Upper lobe of left lung (tissue), 6 donors: Measurements from ENCODE around the gene CINP. TPM values are rescaled to one million over a fixed set of nuclear protein-coding genes. Genes with fewer than 3 reads are reported as not detected.

Source experiments
- ATAC-seq, 2 donors: fragments of 200-7000 bp; cut with Tn5 transposase; one replicate each; pipeline ENCODE4 v1.9.1; 2022; ENCODE audit warnings: mild to moderate bottlenecking in 2 of 2, moderate library complexity in 2 of 2; ENCODE audit not compliant: low FRiP score in 2 of 2
- DNase-seq, 2 donors: peaks; one replicate each; pipeline ENCODE4 v3.0.0-alpha.2; 2019 to 2020
- H3K27ac ChIP-seq, 4 donors: fragments of 200-600 bp; sonication (generic); one replicate each; pipeline ENCODE4 v1.5.1; 2016 to 2019
- H3K27me3 ChIP-seq, 4 donors: fragments of 200-600 bp; sonication (generic); one replicate each; pipeline ENCODE4 v1.5.1; 2017 to 2019
- H3K36me3 ChIP-seq, 4 donors: fragments of 200-600 bp; sonication (generic); one replicate each; pipeline ENCODE4 v1.5.1; 2016 to 2019
- H3K4me1 ChIP-seq, 4 donors: fragments of 200-600 bp; sonication (generic); one replicate each; pipeline ENCODE4 v1.5.1; 2018 to 2019
- H3K4me3 ChIP-seq, 4 donors: fragments of 200-600 bp; sonication (generic); one replicate each; pipeline ENCODE4 v1.5.1; 2017 to 2019; ENCODE audit warnings: mild to moderate bottlenecking in 2 of 4, moderate library complexity in 1 of 4
- H3K9me3 ChIP-seq, 4 donors: fragments of 200-600 bp; sonication (generic); one replicate each; pipeline ENCODE4 v1.5.1; 2018 to 2019
- EP300 ChIP-seq, 4 donors: sonication (generic); formaldehyde crosslinking; IDR thresholded peaks; one replicate each; pipeline ENCODE4 v1.5.1; 2017; ENCODE audit warnings: antibody characterized with exemption in 4 of 4, control low read depth in 2 of 4
- POLR2A ChIP-seq, 4 donors: fragments of 450-650 bp; IDR thresholded peaks; one replicate each; pipeline ENCODE4 v1.5.1; 2016 to 2017; ENCODE audit warnings: antibody characterized with exemption in 4 of 4, mild to moderate bottlenecking in 2 of 4
- POLR2AphosphoS5 ChIP-seq, 2 donors: sonication (generic); formaldehyde crosslinking; IDR thresholded peaks; one replicate each; pipeline ENCODE4 v1.5.1; 2017; ENCODE audit warnings: antibody characterized with exemption in 2 of 2
- WGBS, 2 donors: methylation state at CpG; one replicate each; pipeline ENCODE4 v1.1.5; 2017 to 2018; 5-methylcytosine and 5-hydroxymethylcytosine counted together
- total RNA-seq, 6 donors: library from RNA; depleted of rRNA in 4 of 6; stranded (reverse); fragments of >200 nt in 4 of 6; gene quantifications; one replicate each; pipeline versions ENCODE4 v1.1.0 to v1.2.1, GENCODE V29; 2016 to 2021
- TF ChIP-seq, protein P1 (sequence below), 6 experiments: fragments of 450-650 bp in 4 of 6; fragments of 200-600 bp in 2 of 6; sonication (generic) in 2 of 6; IDR thresholded peaks; one replicate each; pipeline ENCODE4 v1.5.1; 2016 to 2019; ENCODE audit warnings: antibody characterized with exemption in 6 of 6
- donor health status: DM: no; HTN: no; CAD: no; lungs with moderate emphysema.
- donor health status: DM: no; HTN: yes; CAD: no; lungs with severe emphysema.

The CINP gene
- total RNA-seq, 6 donors from 2014 or later, result 13.6 to 37.7 (median 31.1) TPM

DNA sequence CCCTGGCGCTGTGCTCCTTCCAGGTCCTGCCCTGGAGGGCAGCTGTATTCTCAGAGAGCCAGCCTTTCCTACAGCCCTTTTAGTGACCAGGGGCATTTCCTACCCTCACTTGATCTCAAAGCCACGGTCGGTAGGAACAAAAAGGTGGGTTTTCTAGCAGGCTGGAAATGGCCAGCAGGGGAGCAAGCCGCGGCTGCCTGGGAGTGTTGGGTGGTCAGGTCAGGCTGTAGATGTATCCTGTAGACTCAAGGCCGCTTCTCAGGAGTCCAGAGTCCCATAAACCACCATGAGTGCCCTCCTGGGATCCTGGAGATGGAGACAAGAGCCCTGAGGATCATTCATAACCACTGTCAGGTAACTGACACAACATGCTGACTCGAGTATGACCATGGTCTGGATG is 18.6 kb downstream of the CINP start:
- Histone ChIP-seq H3K27ac (no peak overlapping the region), H3K27me3 (no peaks in the 10 kb centered on the region), H3K4me1 (no peaks in the 10 kb centered on the region), H3K9me3 (no peaks in the 10 kb centered on the region), H3K36me3 (peaks cover 11 to 95% (median 74%) of the 10 kb centered on the region in 4 donors), H3K4me3 (no peak overlapping the region)
- ATAC-seq (no peak), DNase-seq (no peak)
- TF ChIP-seq, protein P1, sequence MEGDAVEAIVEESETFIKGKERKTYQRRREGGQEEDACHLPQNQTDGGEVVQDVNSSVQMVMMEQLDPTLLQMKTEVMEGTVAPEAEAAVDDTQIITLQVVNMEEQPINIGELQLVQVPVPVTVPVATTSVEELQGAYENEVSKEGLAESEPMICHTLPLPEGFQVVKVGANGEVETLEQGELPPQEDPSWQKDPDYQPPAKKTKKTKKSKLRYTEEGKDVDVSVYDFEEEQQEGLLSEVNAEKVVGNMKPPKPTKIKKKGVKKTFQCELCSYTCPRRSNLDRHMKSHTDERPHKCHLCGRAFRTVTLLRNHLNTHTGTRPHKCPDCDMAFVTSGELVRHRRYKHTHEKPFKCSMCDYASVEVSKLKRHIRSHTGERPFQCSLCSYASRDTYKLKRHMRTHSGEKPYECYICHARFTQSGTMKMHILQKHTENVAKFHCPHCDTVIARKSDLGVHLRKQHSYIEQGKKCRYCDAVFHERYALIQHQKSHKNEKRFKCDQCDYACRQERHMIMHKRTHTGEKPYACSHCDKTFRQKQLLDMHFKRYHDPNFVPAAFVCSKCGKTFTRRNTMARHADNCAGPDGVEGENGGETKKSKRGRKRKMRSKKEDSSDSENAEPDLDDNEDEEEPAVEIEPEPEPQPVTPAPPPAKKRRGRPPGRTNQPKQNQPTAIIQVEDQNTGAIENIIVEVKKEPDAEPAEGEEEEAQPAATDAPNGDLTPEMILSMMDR (IDR thresholded peaks at IDR 0.05), result no peak
- no peak for TF ChIP-seq POLR2AphosphoS5 (IDR thresholded peaks at IDR 0.05)
- no peak for TF ChIP-seq POLR2A (IDR thresholded peaks at IDR 0.05)
- no peak for TF ChIP-seq EP300 (IDR thresholded peaks at IDR 0.05)
- 94 to 98% methylated on average over 6 to 7 of the region's 7 CpGs for WGBS, 2 donors

DNA sequence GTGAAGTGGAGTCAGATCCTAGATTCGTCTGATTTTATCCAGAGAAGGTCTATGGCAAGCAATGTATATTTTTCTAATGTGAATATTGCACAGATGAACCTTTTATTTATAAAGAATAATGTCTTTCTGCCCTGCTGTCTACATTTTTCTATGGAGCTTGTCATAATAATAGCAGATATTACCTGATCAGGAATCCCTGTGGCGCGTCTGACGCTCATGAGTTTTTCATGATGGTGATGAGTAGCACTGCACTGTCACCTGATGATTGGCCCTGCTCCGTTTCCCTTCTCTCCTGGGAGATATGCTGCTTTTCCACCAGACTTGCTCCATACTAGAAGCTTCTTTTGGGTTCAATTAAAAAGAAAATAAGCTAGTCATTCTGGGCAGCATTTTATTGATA is 20.5 kb downstream of the CINP start:
- ATAC-seq (no peak), DNase-seq (no peak)
- 92 to 94% methylated on average over 5 of the region's 5 CpGs for whole genome bisulfite sequencing, 2 donors
- Histone ChIP-seq H3K9me3 (no peaks in the 10 kb centered on the region), H3K4me3 (no peak overlapping the region), H3K36me3 (peaks cover 8 to 88% (median 68%) of the 10 kb centered on the region in 4 donors), H3K27ac (no peak overlapping the region), H3K4me1 (no peaks in the 10 kb centered on the region), H3K27me3 (no peaks in the 10 kb centered on the region)
- TF ChIP-seq, protein P1 (IDR thresholded peaks at IDR 0.05), result no peak
- no peak for TF ChIP-seq EP300 (IDR thresholded peaks at IDR 0.05)
- no peak for TF ChIP-seq POLR2A (IDR thresholded peaks at IDR 0.05)
- no peak for TF ChIP-seq POLR2AphosphoS5 (IDR thresholded peaks at IDR 0.05)

DNA sequence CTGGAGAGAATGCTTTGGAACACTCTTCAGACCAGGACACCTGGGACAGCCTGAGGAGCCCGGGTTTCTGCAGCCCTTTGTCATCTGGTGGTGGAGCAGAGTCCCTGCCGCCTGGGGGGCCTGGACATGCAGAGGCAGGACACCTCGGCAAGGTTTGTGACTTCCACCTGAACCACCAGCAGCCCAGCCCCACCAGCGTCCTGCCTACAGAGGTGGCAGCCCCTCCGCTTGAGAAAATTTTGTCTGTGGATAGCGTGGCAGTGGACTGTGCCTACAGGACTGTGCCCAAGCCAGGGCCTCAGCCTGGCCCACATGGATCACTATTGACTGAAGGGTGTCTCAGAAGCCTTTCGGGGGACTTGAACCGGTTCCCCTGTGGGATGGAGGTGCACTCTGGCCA is 21.1 kb downstream of the CINP start:
- no peak overlapping the region for H3K27ac ChIP-seq
- no peak for DNase-seq
- no peaks in the 10 kb centered on the region for H3K9me3 ChIP-seq
- ATAC-seq, result peak in 1 of 2 donors; percentile 34
- TF ChIP-seq POLR2AphosphoS5 (IDR thresholded peaks at IDR 0.05), result no peak
- TF ChIP-seq, protein P1 (IDR thresholded peaks at IDR 0.05), result no peak
- TF ChIP-seq POLR2A (IDR thresholded peaks at IDR 0.05), result no peak
- TF ChIP-seq EP300 (IDR thresholded peaks at IDR 0.05), result no peak
- H3K4me1 ChIP-seq, result no peaks in the 10 kb centered on the region
- peaks cover 8 to 85% (median 67%) of the 10 kb centered on the region in 4 donors for H3K36me3 ChIP-seq
- no peak overlapping the region for H3K4me3 ChIP-seq
- H3K27me3 ChIP-seq, result no peaks in the 10 kb centered on the region
- 90 to 95% methylated on average over 6 to 7 of the region's 8 CpGs for WGBS, 2 donors

DNA sequence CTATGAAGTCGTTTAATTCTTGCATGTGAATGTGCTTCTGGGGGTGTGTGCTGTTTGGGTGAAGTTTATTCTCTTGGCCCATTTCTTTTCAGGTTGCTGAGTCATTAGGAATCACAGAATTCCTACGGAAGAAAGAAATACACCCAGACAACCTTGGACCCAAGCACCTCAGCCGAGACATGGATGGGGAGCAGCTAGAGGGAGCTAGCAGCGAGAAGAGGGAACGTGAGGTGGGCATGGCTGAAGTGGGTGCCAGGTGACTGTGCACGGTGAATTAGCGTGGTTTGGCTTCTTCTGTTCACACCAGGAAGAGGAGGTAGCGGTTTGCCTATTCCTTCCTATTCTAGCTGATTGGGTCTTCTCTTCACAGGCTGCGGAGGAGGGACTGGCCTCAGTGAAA is 24.0 kb downstream of the CINP start:
- no peak for DNase-seq
- no peak for ATAC-seq
- TF ChIP-seq POLR2A (IDR thresholded peaks at IDR 0.05) (no peak), EP300 (IDR thresholded peaks at IDR 0.05) (no peak), POLR2AphosphoS5 (IDR thresholded peaks at IDR 0.05) (no peak)
- TF ChIP-seq, protein P1 (IDR thresholded peaks at IDR 0.05), result no peak
- no peaks in the 10 kb centered on the region for H3K9me3 ChIP-seq
- H3K4me1 ChIP-seq, result no peaks in the 10 kb centered on the region
- peaks cover under 1 to 84% (median 47%) of the 10 kb centered on the region in 4 donors for H3K36me3 ChIP-seq
- no peak overlapping the region for H3K27ac ChIP-seq
- no peaks in the 10 kb centered on the region for H3K27me3 ChIP-seq
- no peak overlapping the region for H3K4me3 ChIP-seq
- 90 to 93% methylated on average over 8 to 9 of the region's 9 CpGs for WGBS, 2 donors

DNA sequence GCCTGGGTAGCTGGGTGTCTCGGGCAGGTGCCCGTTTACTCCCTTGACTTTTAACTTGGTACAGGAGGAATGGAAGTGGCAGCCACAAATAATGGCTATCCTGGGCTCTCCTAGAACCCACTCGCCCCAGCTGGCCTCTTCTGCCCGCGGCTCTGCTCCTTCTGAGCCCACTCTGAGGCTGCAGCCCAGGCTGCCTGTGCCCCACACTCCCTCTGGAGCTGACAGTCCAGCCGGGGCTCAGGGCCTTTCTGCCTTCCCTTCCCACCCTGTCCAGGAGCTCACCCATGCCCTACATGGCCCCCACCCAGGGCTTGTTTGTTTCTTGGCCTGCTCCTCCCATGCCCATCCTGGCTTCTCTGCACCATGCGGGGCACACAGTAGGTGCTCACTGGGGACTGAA is 27.5 kb downstream of the CINP start:
- TF ChIP-seq POLR2A (IDR thresholded peaks at IDR 0.05) (no peak), EP300 (IDR thresholded peaks at IDR 0.05) (no peak), POLR2AphosphoS5 (IDR thresholded peaks at IDR 0.05) (no peak)
- TF ChIP-seq, protein P1 (IDR thresholded peaks at IDR 0.05), result no peak

More for the DNA sequence above, 27.5 kb downstream of the CINP start:
- Histone ChIP-seq H3K36me3 (peaks cover 0 to 66% (median 28%) of the 10 kb centered on the region in 4 donors), H3K27ac (no peak overlapping the region), H3K27me3 (no peaks in the 10 kb centered on the region), H3K9me3 (no peaks in the 10 kb centered on the region), H3K4me3 (no peak overlapping the region), H3K4me1 (no peaks in the 10 kb centered on the region)
- DNase-seq (no peak), ATAC-seq (no peak)
- 98 to 100% methylated on average over 5 to 7 of the region's 7 CpGs for WGBS, 2 donors
